HepG2 (cell line): Measurements from ENCODE around the gene PCGF3. TPM values are rescaled to one million over a fixed set of nuclear protein-coding genes. Genes with fewer than 3 reads are reported as not detected.

Source experiments
- CHD4 ChIP-seq: fragments of 200-600 bp; sonication (generic); IDR thresholded peaks from 2 replicates; pipeline ENCODE4 v1.7.0; 2017; ENCODE audit warnings: mild to moderate bottlenecking, low read length, borderline replicate concordance
- HNF1A ChIP-seq, 2 experiments: sonication (generic) in 1 of 2; formaldehyde crosslinking in 1 of 2; IDR thresholded peaks; 2 replicates each; pipeline versions ENCODE4 v1.4.0 to v1.6.1; 2016 to 2020; ENCODE audit warnings: borderline replicate concordance in 1 of 2, low read depth in 1 of 2, mild to moderate bottlenecking in 1 of 2, missing genetic modification reagents in 1 of 2
- JARID2 ChIP-seq: sonication (generic); formaldehyde crosslinking; IDR thresholded peaks from 2 replicates; pipeline ENCODE4 v1.8.1; 2023; ENCODE audit warnings: missing genetic modification reagents, inconsistent platforms; ENCODE audit not compliant: insufficient replicate concordance
- NFATC3 ChIP-seq: sonication (generic); formaldehyde crosslinking; IDR thresholded peaks from 2 replicates; pipeline ENCODE4 v1.5.1; 2020; ENCODE audit warnings: mild to moderate bottlenecking, missing genetic modification reagents
- RCOR2 ChIP-seq: IDR thresholded peaks from 2 replicates; pipeline ENCODE4 v1.6.1; 2016; ENCODE audit warnings: missing biosample characterization, missing genetic modification reagents
- RFXANK ChIP-seq: IDR thresholded peaks from 2 replicates; pipeline ENCODE4 v1.6.1; 2016
- SMAD3 ChIP-seq: sonication (generic); formaldehyde crosslinking; IDR thresholded peaks from 2 replicates; pipeline ENCODE4 v1.4.0; 2020; ENCODE audit warnings: missing genetic modification reagents
- TMF1 ChIP-seq: sonication (generic); formaldehyde crosslinking; IDR thresholded peaks from 2 replicates; pipeline ENCODE4 v1.8.1; 2022; ENCODE audit warnings: low read depth, missing genetic modification reagents
- ZKSCAN8 ChIP-seq: IDR thresholded peaks from 2 replicates; pipeline ENCODE4 v1.6.1; 2016; ENCODE audit warnings: borderline replicate concordance, missing genetic modification reagents, missing compliant biosample characterization
- ZNF251 ChIP-seq: sonication (generic); formaldehyde crosslinking; IDR thresholded peaks from 2 replicates; pipeline ENCODE4 v1.9.0; 2021; ENCODE audit warnings: mild to moderate bottlenecking, missing genetic modification reagents
- ZNF274 ChIP-seq: sonication (generic); formaldehyde crosslinking; IDR thresholded peaks from 2 replicates; pipeline ENCODE4 v1.5.1; 2020; ENCODE audit warnings: mild to moderate bottlenecking, missing genetic modification reagents
- ZNF546 ChIP-seq: sonication (generic); formaldehyde crosslinking; conservative IDR thresholded peaks from 2 replicates; pipeline ENCODE4 v1.8.1; 2023; ENCODE audit warnings: mild to moderate bottlenecking, missing genetic modification reagents
- ZNF772 ChIP-seq: sonication (generic); formaldehyde crosslinking; IDR thresholded peaks from 2 replicates; pipeline ENCODE4 v1.5.0; 2020; ENCODE audit warnings: mild to moderate bottlenecking, missing genetic modification reagents
- ZNF773 ChIP-seq: sonication (generic); formaldehyde crosslinking; IDR thresholded peaks from 2 replicates; pipeline ENCODE4 v1.4.0; 2020; ENCODE audit warnings: missing genetic modification reagents, borderline replicate concordance
- polyA plus RNA-seq, 8 experiments: library from polyadenylated mRNA; depleted of rRNA in 3 of 8; stranded (reverse) in 7 of 8; unstranded in 1 of 8; fragments of >200 nt; fragmentation: Illumina TruSeq in 4 of 8; extraction: Trizol in 4 of 8; gene quantifications; 2 replicates each; pipeline versions ENCODE4 v1.2.1 to v1.2.3, GENCODE V29; 2011 to 2016; ENCODE audit warnings: low read depth in 4 of 8, missing spikeins in 1 of 8, mixed read lengths in 1 of 8; ENCODE audit not compliant: insufficient read depth in 1 of 8
- total RNA-seq, 5 experiments: library from RNA; depleted of rRNA; stranded (reverse); fragments of >200 nt; fragmentation: Illumina TruSeq; extraction: Trizol; gene quantifications; 2 replicates each; pipeline ENCODE4 v1.2.3, GENCODE V29; 2016; ENCODE audit warnings: low read depth in 1 of 5
- TF ChIP-seq, protein P1 (sequence below), 2 experiments: fragments of 450-650 bp in 1 of 2; sonication (generic) in 1 of 2; formaldehyde crosslinking in 1 of 2; IDR thresholded peaks; 2 replicates each; pipeline versions ENCODE4 v1.6.1 to v1.8.0; 2016 to 2022; ENCODE audit warnings: antibody characterized with exemption in 1 of 2, mild to moderate bottlenecking in 1 of 2, missing genetic modification reagents in 1 of 2

The PCGF3 gene
- total and polyA plus RNA-seq, 2 of the 13 experiments (the other 11 are each of a cell fraction or from before 2014, with no cell fraction given): 28.6 to 66.2 TPM

DNA sequence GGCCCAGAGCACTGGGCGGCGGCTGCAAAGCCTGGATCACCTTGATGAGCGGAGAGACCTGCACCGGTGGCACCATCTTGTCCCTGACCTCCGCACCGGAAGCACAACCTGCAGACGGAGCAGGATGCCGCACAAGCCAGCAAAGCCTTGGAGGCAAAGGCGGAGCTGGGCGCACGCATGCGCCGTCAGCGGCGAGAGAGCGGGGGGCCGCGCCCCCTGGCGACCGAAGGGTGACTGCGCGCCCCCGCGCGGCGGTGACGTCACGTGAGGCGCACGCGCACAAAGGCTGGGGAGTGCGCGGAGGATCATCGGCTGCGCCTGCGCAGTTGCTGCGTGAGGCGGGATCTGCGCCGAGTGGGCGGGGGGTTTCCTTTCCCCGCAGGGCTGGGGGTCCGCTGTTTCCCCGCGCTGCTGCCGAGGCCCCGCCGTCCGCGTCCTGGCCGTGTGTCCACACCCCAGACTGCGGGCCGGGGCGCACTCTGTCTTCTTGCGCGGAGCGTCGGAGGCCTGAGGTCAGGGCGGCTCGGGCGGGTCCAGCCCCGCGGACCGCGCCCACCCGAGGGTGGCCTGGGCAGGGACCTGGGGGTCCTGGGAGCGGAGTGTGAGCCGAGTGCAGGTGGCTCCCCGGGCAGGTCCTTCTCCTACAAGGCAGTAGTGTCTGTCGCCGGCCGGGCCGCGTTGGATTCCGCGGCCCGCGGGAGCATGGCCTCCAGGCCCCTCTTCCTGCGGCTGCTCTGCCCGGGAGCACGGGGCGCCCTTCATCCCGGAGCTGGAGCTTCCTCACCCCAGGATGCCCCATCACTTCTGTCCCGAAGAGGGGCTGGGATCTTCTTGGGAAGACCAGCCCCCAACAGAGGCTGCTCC is 31.2 kb upstream of the PCGF3 start, which contains the start of the genes ATP5ME and MYL5 (continued):
- TF ChIP-seq, protein P1, sequence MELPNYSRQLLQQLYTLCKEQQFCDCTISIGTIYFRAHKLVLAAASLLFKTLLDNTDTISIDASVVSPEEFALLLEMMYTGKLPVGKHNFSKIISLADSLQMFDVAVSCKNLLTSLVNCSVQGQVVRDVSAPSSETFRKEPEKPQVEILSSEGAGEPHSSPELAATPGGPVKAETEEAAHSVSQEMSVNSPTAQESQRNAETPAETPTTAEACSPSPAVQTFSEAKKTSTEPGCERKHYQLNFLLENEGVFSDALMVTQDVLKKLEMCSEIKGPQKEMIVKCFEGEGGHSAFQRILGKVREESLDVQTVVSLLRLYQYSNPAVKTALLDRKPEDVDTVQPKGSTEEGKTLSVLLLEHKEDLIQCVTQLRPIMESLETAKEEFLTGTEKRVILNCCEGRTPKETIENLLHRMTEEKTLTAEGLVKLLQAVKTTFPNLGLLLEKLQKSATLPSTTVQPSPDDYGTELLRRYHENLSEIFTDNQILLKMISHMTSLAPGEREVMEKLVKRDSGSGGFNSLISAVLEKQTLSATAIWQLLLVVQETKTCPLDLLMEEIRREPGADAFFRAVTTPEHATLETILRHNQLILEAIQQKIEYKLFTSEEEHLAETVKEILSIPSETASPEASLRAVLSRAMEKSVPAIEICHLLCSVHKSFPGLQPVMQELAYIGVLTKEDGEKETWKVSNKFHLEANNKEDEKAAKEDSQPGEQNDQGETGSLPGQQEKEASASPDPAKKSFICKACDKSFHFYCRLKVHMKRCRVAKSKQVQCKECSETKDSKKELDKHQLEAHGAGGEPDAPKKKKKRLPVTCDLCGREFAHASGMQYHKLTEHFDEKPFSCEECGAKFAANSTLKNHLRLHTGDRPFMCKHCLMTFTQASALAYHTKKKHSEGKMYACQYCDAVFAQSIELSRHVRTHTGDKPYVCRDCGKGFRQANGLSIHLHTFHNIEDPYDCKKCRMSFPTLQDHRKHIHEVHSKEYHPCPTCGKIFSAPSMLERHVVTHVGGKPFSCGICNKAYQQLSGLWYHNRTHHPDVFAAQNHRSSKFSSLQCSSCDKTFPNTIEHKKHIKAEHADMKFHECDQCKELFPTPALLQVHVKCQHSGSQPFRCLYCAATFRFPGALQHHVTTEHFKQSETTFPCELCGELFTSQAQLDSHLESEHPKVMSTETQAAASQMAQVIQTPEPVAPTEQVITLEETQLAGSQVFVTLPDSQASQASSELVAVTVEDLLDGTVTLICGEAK (IDR thresholded peaks at IDR 0.05): no peak
- TF ChIP-seq, protein P1 (CRISPR knock-in tag; IDR thresholded peaks at IDR 0.05): 0 out of 2 replicates have a peak, but pooled peaks have one; percentile 33
- TF ChIP-seq ZNF546 (peak; percentile 71; the same call in 1 of the 2 replicates), ZNF773 (CRISPR knock-in tag) (0 out of 2 replicates have a peak, but pooled peaks have one; percentile 30), NFATC3 (CRISPR knock-in tag) (no peak), RFXANK (CRISPR knock-in tag) (no peak), ZNF274 (peak; percentile 63; the same call in 1 of the 2 replicates), HNF1A (IDR thresholded peaks at IDR 0.05; ENCODE audit: low read depth) (no peak), HNF1A (CRISPR knock-in tag; IDR thresholded peaks at IDR 0.05; ENCODE audit: borderline replicate concordance) (0 out of 2 replicates have a peak, but pooled peaks have one; percentile 9), RCOR2 (CRISPR knock-in tag) (no peak), ZNF772 (CRISPR knock-in tag) (no peak), CHD4 (0 out of 2 replicates have a peak, but pooled peaks have one; percentile 42), ZKSCAN8 (CRISPR knock-in tag) (no peak; the same call in 1 of the 2 replicates), TMF1 (CRISPR knock-in tag) (no peak), SMAD3 (no peak; the same call in 1 of the 2 replicates), JARID2 (CRISPR knock-in tag) (no peak), ZNF251 (CRISPR knock-in tag) (no peak)
